Liver (tissue), 9 donors: ENCODE results near the gene TMEM140. TPM values are rescaled to one million over a fixed set of nuclear protein-coding genes. Genes with fewer than 3 reads are reported as not detected.
A peak's percentile ranks its signal among the peaks of the same experiment; 100 is the strongest.
"Not testable (repeated sequence)": the region's sequence is repeated elsewhere in the genome, so short reads cannot be mapped to it uniquely, and the experiment has no call there.

Experiments
- DNase-seq: peaks from one replicate; pipeline ENCODE4 v3.0.0-alpha.2; 2017; ENCODE audit warnings: low spot score
- H3K27ac ChIP-seq, 2 donors: one replicate each; pipeline ENCODE4 v1.7.0; 2013; ENCODE audit warnings: inconsistent platforms in 2 of 2, low read length in 2 of 2, control low read depth in 1 of 2, low read depth in 1 of 2, mild to moderate bottlenecking in 1 of 2
- H3K27me3 ChIP-seq, 4 donors: one replicate each; pipeline versions ENCODE4 v1.6.1 to v1.7.0; 2013; ENCODE audit warnings: low read length in 3 of 4, inconsistent platforms in 1 of 4, mild to moderate bottlenecking in 1 of 4, moderate library complexity in 1 of 4; ENCODE audit not compliant: control insufficient read depth in 4 of 4, insufficient read depth in 4 of 4
- H3K36me3 ChIP-seq, 4 donors: one replicate each; pipeline versions ENCODE4 v1.6.1 to v1.7.0; 2013; ENCODE audit warnings: low read length in 3 of 4, mild to moderate bottlenecking in 3 of 4, low read depth in 1 of 4, moderate library complexity in 1 of 4; ENCODE audit not compliant: control insufficient read depth in 4 of 4, insufficient read depth in 3 of 4
- H3K4me1 ChIP-seq, 4 donors: one replicate each; pipeline versions ENCODE4 v1.6.1 to v1.7.0; 2013; ENCODE audit warnings: low read length in 3 of 4, mild to moderate bottlenecking in 3 of 4, moderate library complexity in 1 of 4; ENCODE audit not compliant: control insufficient read depth in 4 of 4, insufficient read depth in 4 of 4
- H3K4me3 ChIP-seq, 3 donors: one replicate each; pipeline versions ENCODE4 v1.6.1 to v1.7.0; 2013; ENCODE audit warnings: low read length in 3 of 3, control low read depth in 1 of 3, low read depth in 1 of 3, mild to moderate bottlenecking in 1 of 3
- H3K9ac ChIP-seq, 2 donors: one replicate each; pipeline ENCODE4 v1.7.0; 2013; ENCODE audit warnings: low read length in 2 of 2, mild to moderate bottlenecking in 2 of 2, moderate library complexity in 2 of 2, control low read depth in 1 of 2, low read depth in 1 of 2
- H3K9me3 ChIP-seq, 4 donors: one replicate each; pipeline versions ENCODE4 v1.6.1 to v1.7.0; 2013; ENCODE audit warnings: low read length in 3 of 4; ENCODE audit not compliant: control insufficient read depth in 4 of 4
- ATF3 ChIP-seq: IDR thresholded peaks from 2 replicates; pipeline ENCODE4 v1.6.1; 2016; ENCODE audit warnings: antibody characterized with exemption
- CTCF ChIP-seq: fragments of 150-350 bp; IDR thresholded peaks from 2 replicates; pipeline ENCODE4 v1.5.1; 2017; ENCODE audit warnings: improper control_type of control experiment, low read depth, low read length; ENCODE audit not compliant: missing input control
- EGR1 ChIP-seq, 2 donors: IDR thresholded peaks; 2 replicates each; pipeline ENCODE4 v1.6.1; 2016 to 2018; ENCODE audit warnings: antibody characterized with exemption in 2 of 2, low read depth in 2 of 2
- FOXA1 ChIP-seq: IDR thresholded peaks from 2 replicates; pipeline ENCODE4 v1.6.1; 2016; ENCODE audit warnings: antibody characterized with exemption
- FOXA2 ChIP-seq: IDR thresholded peaks from 2 replicates; pipeline ENCODE4 v1.6.1; 2016; ENCODE audit warnings: antibody characterized with exemption
- GABPA ChIP-seq, 2 donors: IDR thresholded peaks in 1 of 2; conservative IDR thresholded peaks in 1 of 2; 2 replicates each; pipeline ENCODE4 v1.6.1; 2016; ENCODE audit warnings: antibody characterized with exemption in 2 of 2, mild to moderate bottlenecking in 1 of 2, moderate library complexity in 1 of 2
- HNF4A ChIP-seq, 2 donors: conservative IDR thresholded peaks; 2 replicates each; pipeline ENCODE4 v1.6.1; 2016; ENCODE audit warnings: antibody characterized with exemption in 2 of 2, mild to moderate bottlenecking in 2 of 2
- HNF4G ChIP-seq: IDR thresholded peaks from 2 replicates; pipeline ENCODE4 v1.6.1; 2016; ENCODE audit warnings: antibody characterized with exemption
- JUND ChIP-seq, 2 donors: IDR thresholded peaks; 2 replicates each; pipeline ENCODE4 v1.6.1; 2016; ENCODE audit warnings: antibody characterized with exemption in 2 of 2
- NR2F2 ChIP-seq: IDR thresholded peaks from 2 replicates; pipeline ENCODE4 v1.6.1; 2016; ENCODE audit warnings: antibody characterized with exemption
- RAD21 ChIP-seq, 2 donors: IDR thresholded peaks; 2 replicates each; pipeline ENCODE4 v1.6.1; 2016; ENCODE audit warnings: antibody characterized with exemption in 2 of 2, mild to moderate bottlenecking in 2 of 2
- REST ChIP-seq: IDR thresholded peaks from 2 replicates; pipeline ENCODE4 v1.6.1; 2016; ENCODE audit warnings: antibody characterized with exemption, mild to moderate bottlenecking
- RXRA ChIP-seq, 2 donors: IDR thresholded peaks; 2 replicates each; pipeline ENCODE4 v1.6.1; 2017 to 2018; ENCODE audit warnings: antibody characterized with exemption in 2 of 2, mild to moderate bottlenecking in 1 of 2
- SP1 ChIP-seq: IDR thresholded peaks from 2 replicates; pipeline ENCODE4 v1.6.1; 2018; ENCODE audit warnings: antibody characterized with exemption, mild to moderate bottlenecking
- TAF1 ChIP-seq: conservative IDR thresholded peaks from 2 replicates; pipeline ENCODE4 v1.6.1; 2016; ENCODE audit warnings: antibody characterized with exemption, mild to moderate bottlenecking
- YY1 ChIP-seq: IDR thresholded peaks from 2 replicates; pipeline ENCODE4 v1.6.1; 2016; ENCODE audit warnings: antibody characterized with exemption, mild to moderate bottlenecking
- ZBTB33 ChIP-seq: IDR thresholded peaks from 2 replicates; pipeline ENCODE4 v1.6.1; 2016; ENCODE audit warnings: antibody characterized with exemption
- WGBS: extraction: QIAGEN DNeasy Blood & Tissue Kit; methylation state at CpG from one replicate; pipeline ENCODE4 v1.1.7; 2013; 5-methylcytosine and 5-hydroxymethylcytosine counted together
- polyA plus RNA-seq, 2 donors: library from polyadenylated mRNA; stranded (reverse) in 1 of 2; unstranded in 1 of 2; fragments of 200-250 nt in 1 of 2; fragments of >200 nt in 1 of 2; fragmentation: Nextera tagmentation in 1 of 2; extraction: Ambion mirVana in 1 of 2; gene quantifications; one replicate each; pipeline versions ENCODE4 v1.2.1 to v1.2.3, GENCODE V29; 2013 to 2015
- total RNA-seq, 2 donors: library from RNA; depleted of rRNA; stranded (reverse); fragments of >200 nt; gene quantifications; one replicate each; pipeline ENCODE4 v1.2.3, GENCODE V29; 2014
- donor health status: healthy.
- donor health status: healthy.
- donor health status: healthy.
- donor health status: healthy.
- donor health status: healthy.

TMEM140 gene
- total and polyA plus RNA-seq, 4 donors, result 22.3 to 34.3 (median 25.9) TPM

- Histone ChIP-seq H3K4me1 (peaks cover 0 to 33% (median 24%) of the 10 kb centered on the region in 4 donors), H3K4me3 (peak within 1 kb of the TSS; percentile 68 to 88 (median 85)), H3K27ac (peak within 1 kb of the TSS; percentile 92 to 98), H3K36me3 (no peaks in the 10 kb centered on the region), H3K9me3 (no peaks in the 10 kb centered on the region), H3K27me3 (no peaks in the 10 kb centered on the region), H3K9ac (peak within 1 kb of the TSS; percentile 86 to 91)
- peak; percentile 100 for DNase-seq
- peak; percentile 39 for TF ChIP-seq REST
- TF ChIP-seq ATF3, result no peak
- TF ChIP-seq YY1, result peak; percentile 93
- peak; percentile 60 for TF ChIP-seq TAF1
- WGBS, result under 1% methylated on average over 82 of the region's 82 CpGs
Observed at GRCh38 chr7:135211179-135211945, 63.5 kb downstream of the TMEM140 start, which contains the start of gene WDR91. WDR91 (minus strand) TSS chr7:135211526; CDS start chr7:135211502, 24 bp downstream.

- Histone ChIP-seq H3K9ac (peak overlapping the region; percentile 86 to 91), H3K27ac (peak overlapping the region; percentile 92 to 98), H3K4me3 (peak overlapping the region; percentile 52 to 88 (median 58)), H3K4me1 (peaks cover 0 to 33% (median 24%) of the 10 kb centered on the region in 4 donors)
- not testable (repeated sequence) for DNase-seq, H3K36me3 ChIP-seq, H3K27me3 ChIP-seq, H3K9me3 ChIP-seq
- peak in 1 of 2 donors; percentile 10 for TF ChIP-seq HNF4A (conservative IDR thresholded peaks at IDR 0.05)
- peak; percentile 48 for TF ChIP-seq YY1
- peak; percentile 44 for TF ChIP-seq ATF3
- WGBS, result 40% methylated on average over 30 of the region's 30 CpGs
Observed at GRCh38 chr7:135211946-135212685, 64.2 kb downstream of the TMEM140 start.

GRCh38 chr7:135213831-135214230, 66.0 kb downstream of the TMEM140 start:
- Histone ChIP-seq H3K27ac (no peak overlapping the region), H3K4me1 (peaks cover 4 to 34% (median 26%) of the 10 kb centered on the region in 4 donors), H3K9me3 (no peaks in the 10 kb centered on the region), H3K9ac (no peak overlapping the region), H3K36me3 (no peaks in the 10 kb centered on the region), H3K27me3 (no peaks in the 10 kb centered on the region), H3K4me3 (no peak overlapping the region)
- 86% methylated on average over 2 of the region's 2 CpGs for WGBS
- no peak for DNase-seq
- TF ChIP-seq FOXA2 (no peak), ZBTB33 (no peak), FOXA1 (no peak), RAD21 (IDR thresholded peaks at IDR 0.05) (no peak), NR2F2 (no peak), GABPA (IDR thresholded peaks at IDR 0.05 in 1 of 2, conservative IDR thresholded peaks at IDR 0.05 in 1 of 2) (no peak), TAF1 (no peak), HNF4G (no peak), EGR1 (IDR thresholded peaks at IDR 0.05; ENCODE audit: low read depth in 2 of 2) (no peak), SP1 (no peak), JUND (IDR thresholded peaks at IDR 0.05) (no peak), RXRA (IDR thresholded peaks at IDR 0.05) (no peak), HNF4A (conservative IDR thresholded peaks at IDR 0.05) (no peak), ATF3 (no peak), YY1 (no peak), CTCF (no peak)
